Vagina (tissue), 2 donors: ENCODE results near the gene RPL10A. TPM values are rescaled to one million over a fixed set of nuclear protein-coding genes. Genes with fewer than 3 reads are reported as not detected.

Source experiments
- DNase-seq, 2 donors: peaks; one replicate each; pipeline ENCODE4 v3.0.0-alpha.2; 2017; ENCODE audit errors: extremely low spot score in 2 of 2
- H3K27ac ChIP-seq: fragments of 200-600 bp; sonication (generic); one replicate; pipeline ENCODE4 v1.5.1; 2019
- H3K27me3 ChIP-seq: fragments of 200-600 bp; sonication (generic); one replicate; pipeline ENCODE4 v1.5.1; 2019
- H3K36me3 ChIP-seq, 2 donors: fragments of 200-600 bp; sonication (generic); one replicate each; pipeline ENCODE4 v1.5.1; 2017 to 2019
- H3K4me1 ChIP-seq: fragments of 200-600 bp; sonication (generic); one replicate; pipeline ENCODE4 v1.5.1; 2019
- H3K4me3 ChIP-seq, 2 donors: fragments of 200-600 bp; sonication (generic); 1 replicate in 1 of 2; 2 replicates in 1 of 2; pipeline ENCODE4 v1.5.1; 2016 to 2019
- H3K9me3 ChIP-seq: fragments of 200-600 bp; sonication (generic); one replicate; pipeline ENCODE4 v1.5.1; 2019
- CTCF ChIP-seq, 3 experiments: fragments of 450-650 bp in 2 of 3; fragments of 200-600 bp in 1 of 3; sonication (generic) in 1 of 3; IDR thresholded peaks; one replicate each; pipeline ENCODE4 v1.5.1; 2017 to 2019; ENCODE audit warnings: antibody characterized with exemption in 3 of 3, mild to moderate bottlenecking in 2 of 3, moderate library complexity in 2 of 3
- POLR2A ChIP-seq, 2 donors: fragments of 450-650 bp; IDR thresholded peaks; one replicate each; pipeline ENCODE4 v1.6.1; 2017; ENCODE audit warnings: antibody characterized with exemption in 2 of 2, mild to moderate bottlenecking in 2 of 2, moderate library complexity in 2 of 2
- POLR2AphosphoS5 ChIP-seq, 2 donors: sonication (generic); formaldehyde crosslinking; IDR thresholded peaks; one replicate each; pipeline ENCODE4 v1.9.0; 2017; ENCODE audit warnings: antibody characterized with exemption in 2 of 2, mild to moderate bottlenecking in 2 of 2, low read depth in 1 of 2; ENCODE audit not compliant: insufficient read depth in 1 of 2
- intact Hi-C: fragments of 100-400 bp; cut with DNase I; formaldehyde crosslinking; loops from one replicate; pipeline ENCODE4 v1.15.1; 2023
- total RNA-seq: library from RNA; depleted of rRNA; stranded (reverse); fragments of >200 nt; gene quantifications from one replicate; pipeline ENCODE4 v1.2.3, GENCODE V29; 2016

Gene RPL10A
- total RNA-seq, 1 donor from 2014 or later, result 2,013 TPM

DNA sequence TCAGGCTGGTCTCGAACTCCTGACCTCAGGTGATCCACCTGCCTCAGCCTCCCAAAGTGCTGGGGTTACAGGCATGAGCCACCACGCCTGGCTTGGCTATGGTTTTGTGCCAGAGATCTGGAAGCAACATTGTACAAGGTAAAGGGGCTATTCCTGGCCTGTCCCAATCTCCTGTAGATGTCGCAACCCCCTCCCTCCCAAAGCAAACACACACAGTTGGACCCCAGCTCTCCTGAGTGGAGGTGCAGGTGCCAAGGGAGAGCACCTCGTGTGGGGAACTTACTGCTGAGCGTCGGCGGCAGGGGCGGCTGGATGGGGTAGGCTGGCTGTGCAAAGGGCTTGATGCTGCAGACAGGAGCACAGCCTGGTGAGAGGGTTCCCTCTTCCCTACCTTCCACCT is 8.8 kb downstream of the RPL10A start:
- intact Hi-C loops, result no loop called here
- H3K27ac ChIP-seq, result no peak overlapping the region
- peaks cover 8% of the 10 kb centered on the region for H3K4me1 ChIP-seq
- no peak overlapping the region for H3K4me3 ChIP-seq
- no peak for DNase-seq
- H3K36me3 ChIP-seq, result peaks cover 0 to 44% of the 10 kb centered on the region in 2 donors
- no peaks in the 10 kb centered on the region for H3K27me3 ChIP-seq
- TF ChIP-seq POLR2A (IDR thresholded peaks at IDR 0.05), result no peak
- TF ChIP-seq CTCF (IDR thresholded peaks at IDR 0.05), result no peak
- no peak for TF ChIP-seq POLR2AphosphoS5 (IDR thresholded peaks at IDR 0.05; ENCODE audit: insufficient read depth in 1 of 2, low read depth in 1 of 2)
- no peaks in the 10 kb centered on the region for H3K9me3 ChIP-seq

GRCh38 chr6:35477551-35478179 is 9.5 kb downstream of the RPL10A start:
- Histone ChIP-seq H3K4me1 (peaks cover 2% of the 10 kb centered on the region), H3K36me3 (peaks cover 0 to 44% of the 10 kb centered on the region in 2 donors), H3K9me3 (no peaks in the 10 kb centered on the region), H3K27ac (no peak overlapping the region), H3K27me3 (no peaks in the 10 kb centered on the region), H3K4me3 (no peak overlapping the region)
- no peak for TF ChIP-seq CTCF (IDR thresholded peaks at IDR 0.05)
- no peak for TF ChIP-seq POLR2A (IDR thresholded peaks at IDR 0.05)
- no peak for TF ChIP-seq POLR2AphosphoS5 (IDR thresholded peaks at IDR 0.05; ENCODE audit: insufficient read depth in 1 of 2, low read depth in 1 of 2)
- no peak for DNase-seq
- intact Hi-C loops, result no loop called here

DNA sequence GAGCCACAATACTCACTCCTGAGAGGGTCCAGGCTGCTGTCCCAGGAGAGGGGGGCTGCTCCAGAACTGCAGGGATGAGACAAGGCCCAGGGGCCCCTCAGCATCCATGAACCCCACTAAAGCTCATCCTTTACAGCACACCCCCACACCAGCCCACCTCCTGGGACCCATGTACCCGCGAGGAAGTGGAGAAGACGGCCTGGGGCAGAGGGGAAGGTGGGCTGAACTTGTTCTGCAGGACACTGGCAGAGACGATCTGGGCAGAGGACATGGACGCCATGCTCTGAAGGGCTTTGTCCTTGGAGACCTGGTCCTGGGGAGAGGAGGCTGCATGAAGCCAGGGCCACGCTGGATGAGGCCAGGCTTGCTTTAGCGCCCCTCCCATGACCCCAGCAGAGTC is 10.1 kb downstream of the RPL10A start:
- peaks cover 0 to 44% of the 10 kb centered on the region in 2 donors for H3K36me3 ChIP-seq
- intact Hi-C loops, result no loop called here

GRCh38 chr6:35480176-35480575 is 12.0 kb downstream of the RPL10A start:
- no peak overlapping the region for H3K4me3 ChIP-seq
- peaks cover 0 to 28% of the 10 kb centered on the region in 2 donors for H3K36me3 ChIP-seq
- DNase-seq, result no peak
- TF ChIP-seq POLR2AphosphoS5 (IDR thresholded peaks at IDR 0.05; ENCODE audit: insufficient read depth in 1 of 2, low read depth in 1 of 2) (no peak), POLR2A (IDR thresholded peaks at IDR 0.05) (no peak), CTCF (IDR thresholded peaks at IDR 0.05) (no peak)
- H3K27me3 ChIP-seq, result no peaks in the 10 kb centered on the region
- H3K9me3 ChIP-seq, result no peaks in the 10 kb centered on the region
- peaks cover 7% of the 10 kb centered on the region for H3K4me1 ChIP-seq
- intact Hi-C loops, result no loop called here
- no peak overlapping the region for H3K27ac ChIP-seq

More for the DNA sequence above, 10.1 kb downstream of the RPL10A start:
- Histone ChIP-seq H3K9me3 (no peaks in the 10 kb centered on the region), H3K4me3 (no peak overlapping the region), H3K4me1 (no peaks in the 10 kb centered on the region), H3K27ac (no peak overlapping the region), H3K27me3 (no peaks in the 10 kb centered on the region)
- TF ChIP-seq POLR2A (IDR thresholded peaks at IDR 0.05), result no peak
- no peak for TF ChIP-seq CTCF (IDR thresholded peaks at IDR 0.05)
- no peak for TF ChIP-seq POLR2AphosphoS5 (IDR thresholded peaks at IDR 0.05; ENCODE audit: insufficient read depth in 1 of 2, low read depth in 1 of 2)
- DNase-seq, result no peak

DNA sequence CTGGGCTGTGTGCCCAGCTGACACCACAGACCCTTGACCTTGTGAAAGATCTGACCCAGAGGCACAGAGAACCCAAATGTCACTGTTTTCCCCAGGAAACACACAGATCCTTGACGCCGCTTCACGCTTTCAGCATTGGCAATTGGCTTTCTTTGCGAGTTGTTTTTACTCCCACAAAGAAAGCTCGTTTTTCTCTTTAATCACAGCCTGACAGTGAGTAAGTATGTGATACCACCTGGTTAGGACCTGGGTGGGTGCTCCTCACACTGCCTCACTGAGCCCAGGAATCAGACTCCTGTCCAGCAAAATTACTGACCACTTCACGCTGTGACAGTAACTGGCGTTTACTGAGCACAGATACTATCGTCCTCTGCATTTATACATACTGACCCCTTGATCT is 13.0 kb downstream of the RPL10A start:
- intact Hi-C loops, result no loop called here
- Histone ChIP-seq H3K27ac (no peak overlapping the region), H3K36me3 (peaks cover 0 to 21% of the 10 kb centered on the region in 2 donors), H3K4me1 (peaks cover 18% of the 10 kb centered on the region), H3K27me3 (no peaks in the 10 kb centered on the region), H3K9me3 (no peaks in the 10 kb centered on the region), H3K4me3 (no peak overlapping the region)
- TF ChIP-seq POLR2A (IDR thresholded peaks at IDR 0.05) (no peak), CTCF (IDR thresholded peaks at IDR 0.05) (no peak), POLR2AphosphoS5 (IDR thresholded peaks at IDR 0.05; ENCODE audit: insufficient read depth in 1 of 2, low read depth in 1 of 2) (no peak)
- no peak for DNase-seq
